Activated CD4-positive, alpha-beta T cell treated with anti-CD3 and anti-CD28 coated beads for 4 hours (primary cell): ENCODE data around the gene SARDH.
A peak's percentile ranks its signal among the peaks of the same experiment; 100 is the strongest.

ENCODE experiments used
- DNase-seq, 2 donors: peaks; one replicate each; pipeline ENCODE4 v3.0.0-alpha.2; 2020

Gene SARDH

GRCh38 chr9:133712221-133713100 is 25.7 kb downstream of the SARDH start:
- DNase-seq, result no peak

DNA sequence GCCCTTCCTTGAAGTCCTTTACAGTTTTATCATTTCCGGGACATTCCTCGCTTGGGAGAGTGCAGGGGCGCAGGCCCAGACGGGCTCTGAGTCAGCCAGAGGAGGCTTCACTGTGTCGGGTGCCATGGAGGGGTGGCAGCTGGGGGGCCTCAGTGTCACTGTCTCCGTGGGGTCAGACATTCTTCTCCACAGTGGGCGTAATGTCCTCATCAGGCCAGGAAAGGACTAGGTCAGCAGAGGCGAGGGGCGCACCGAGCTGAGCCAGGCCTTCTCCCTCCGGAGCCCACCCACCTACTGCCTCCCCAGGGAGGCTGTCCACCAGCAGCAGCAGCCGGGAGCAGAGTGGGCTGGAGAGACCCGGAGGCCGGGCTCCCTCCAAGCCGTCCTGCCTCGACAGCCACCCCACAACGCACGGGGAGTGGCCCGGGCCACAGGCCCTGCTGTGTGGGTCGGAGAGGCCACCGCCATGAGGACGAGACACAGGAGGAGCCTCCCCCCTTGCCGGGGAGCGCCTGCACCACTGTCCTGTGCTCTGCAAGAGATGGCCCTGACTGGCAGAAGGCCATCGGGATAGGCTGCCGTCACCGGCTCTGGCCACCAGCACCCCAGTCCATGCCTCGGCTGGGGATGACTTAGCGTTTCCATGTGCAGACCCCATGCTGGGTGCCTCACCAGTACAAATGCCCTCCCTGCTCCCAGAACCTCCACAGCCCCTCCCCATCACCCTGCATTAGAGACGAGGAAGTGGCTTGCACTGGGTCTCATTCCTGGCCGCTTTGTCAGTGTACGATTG is 26.5 kb downstream of the SARDH start:
- no peak for DNase-seq

GRCh38 chr9:133710661-133711427 is 27.3 kb downstream of the SARDH start:
- no peak for DNase-seq

DNA sequence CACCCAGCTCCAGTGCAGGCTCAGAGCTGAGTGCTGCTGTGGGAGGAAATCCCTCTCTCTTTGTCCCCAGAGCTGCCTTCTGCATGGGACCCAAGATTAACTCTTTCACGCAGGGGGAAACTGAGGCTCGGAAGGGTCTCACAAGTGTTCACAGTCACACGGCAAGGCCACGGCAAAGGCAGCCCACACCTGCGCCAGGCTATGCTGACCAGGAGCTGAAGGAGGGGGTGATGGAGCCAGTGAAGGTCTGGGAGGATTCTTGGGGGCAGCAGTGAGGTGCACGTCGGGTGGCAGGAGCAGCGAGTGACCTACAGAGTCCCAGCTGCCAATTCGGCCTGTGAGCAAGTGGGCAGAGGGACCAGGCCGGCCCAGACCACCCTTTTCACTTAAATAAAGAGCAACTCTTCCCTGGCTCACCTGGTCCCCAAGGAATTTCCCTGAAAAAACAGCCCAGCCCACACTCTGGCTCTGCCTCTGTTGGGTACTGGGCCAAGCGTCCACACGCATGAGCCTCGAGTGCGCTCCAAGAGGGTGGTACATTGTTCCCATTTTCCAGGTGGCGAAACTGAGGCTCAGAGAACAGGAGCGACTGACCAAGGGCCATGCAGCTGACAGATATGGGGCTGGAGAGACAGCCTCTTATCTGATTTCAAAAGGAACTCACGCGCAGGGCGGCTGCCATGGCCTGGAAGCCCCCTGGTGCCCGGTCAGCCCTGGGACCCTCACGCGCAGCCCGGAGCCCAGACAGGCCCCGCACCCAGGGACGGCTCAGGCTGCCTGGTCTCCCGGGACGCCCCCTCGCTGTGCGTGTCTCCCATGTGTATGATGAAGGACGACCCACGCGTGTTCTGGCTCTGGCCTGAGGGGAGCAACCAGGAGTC is 28.2 kb downstream of the SARDH start:
- DNase-seq, result no peak

DNA sequence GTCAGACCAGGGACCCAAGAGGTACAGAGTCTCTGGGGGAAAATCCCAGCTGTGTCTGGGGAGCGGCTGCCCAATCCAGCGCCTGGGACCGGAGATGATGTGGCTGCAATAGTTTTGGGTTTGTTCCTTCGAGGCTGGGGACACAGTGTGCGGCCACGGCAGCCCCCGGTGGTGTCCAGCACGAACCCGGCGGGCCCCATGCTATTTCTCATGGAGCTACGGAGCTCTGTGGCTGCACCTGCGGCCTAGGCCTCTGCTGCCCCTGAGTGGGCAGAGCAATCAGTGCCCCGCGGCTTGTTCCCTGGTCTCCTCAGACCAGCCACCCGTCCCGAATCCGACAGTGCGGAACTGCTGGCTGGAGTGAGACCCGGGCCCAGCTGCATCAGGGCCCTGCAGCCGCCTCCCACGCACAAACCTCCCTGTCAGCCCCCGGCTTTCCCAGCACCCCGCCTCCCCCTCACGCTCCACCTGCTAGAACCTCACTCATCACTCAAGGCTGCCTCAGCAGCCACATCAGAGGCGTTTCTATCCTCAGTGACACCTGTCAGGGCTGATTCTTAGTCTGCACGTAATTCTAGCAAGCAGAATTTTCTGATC is 29.0 kb downstream of the SARDH start:
- DNase-seq, result peak; percentile 77 to 80

DNA sequence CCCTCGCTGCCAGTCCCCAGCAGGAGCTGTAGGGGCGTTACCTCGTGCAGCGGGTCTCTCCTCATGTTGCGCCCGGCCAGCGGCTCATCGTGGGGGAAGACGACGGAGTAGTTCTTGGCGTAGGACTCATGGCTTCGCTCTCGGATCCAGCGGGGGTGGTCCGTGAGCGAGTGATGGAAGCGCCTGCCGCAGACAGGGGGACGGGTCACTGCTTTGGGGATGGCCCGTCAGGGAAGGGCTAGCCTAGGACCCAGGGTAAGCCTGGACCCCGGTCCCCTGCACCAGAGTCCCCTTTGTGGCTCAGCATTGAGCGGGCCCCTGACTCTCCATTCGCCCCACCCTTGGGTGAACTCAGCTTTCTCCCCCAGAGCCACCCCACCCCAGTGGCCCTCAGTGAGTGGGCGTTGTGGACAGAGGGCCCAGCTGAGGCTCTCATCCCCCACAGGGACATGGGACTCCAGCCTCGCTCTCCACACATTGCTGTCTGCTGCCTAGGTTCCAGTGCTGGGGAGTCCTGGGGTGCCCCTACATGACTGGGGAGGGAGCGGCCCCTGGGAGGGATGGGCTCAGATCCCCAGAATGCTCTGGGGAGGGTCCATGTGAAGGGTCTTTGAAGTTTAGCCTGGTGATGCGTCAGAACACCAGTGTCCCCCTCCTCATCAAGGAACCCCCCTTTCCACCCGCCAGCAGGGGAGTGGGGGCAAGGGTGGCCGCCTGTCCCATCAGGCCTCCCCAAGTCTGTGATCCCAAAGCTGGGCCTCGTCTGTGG is 29.7 kb downstream of the SARDH start:
- no peak for DNase-seq

DNA sequence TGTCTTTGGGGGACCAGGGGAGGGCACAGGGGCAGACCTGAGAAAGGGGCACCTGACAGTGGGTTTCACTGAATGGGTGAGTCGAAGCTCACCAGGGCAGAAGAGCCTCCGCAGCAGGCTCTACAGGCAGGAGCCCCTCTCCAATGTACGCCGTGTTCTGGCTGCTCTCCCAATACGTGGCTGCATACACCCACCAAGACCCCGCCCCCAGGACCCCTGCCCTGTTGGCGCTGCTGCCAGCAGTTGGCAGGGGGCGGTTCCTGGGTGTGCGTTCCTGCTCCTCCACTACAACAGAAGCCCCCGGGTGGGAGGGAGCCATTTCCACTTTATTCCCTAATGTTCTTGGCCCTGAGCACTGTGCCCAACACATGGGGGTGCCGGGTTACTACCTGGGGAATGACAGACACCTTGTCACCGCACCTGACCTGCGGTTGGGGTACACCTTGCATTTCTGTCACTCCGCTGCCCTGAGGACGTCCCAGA is 30.3 kb downstream of the SARDH start:
- no peak for DNase-seq

DNA sequence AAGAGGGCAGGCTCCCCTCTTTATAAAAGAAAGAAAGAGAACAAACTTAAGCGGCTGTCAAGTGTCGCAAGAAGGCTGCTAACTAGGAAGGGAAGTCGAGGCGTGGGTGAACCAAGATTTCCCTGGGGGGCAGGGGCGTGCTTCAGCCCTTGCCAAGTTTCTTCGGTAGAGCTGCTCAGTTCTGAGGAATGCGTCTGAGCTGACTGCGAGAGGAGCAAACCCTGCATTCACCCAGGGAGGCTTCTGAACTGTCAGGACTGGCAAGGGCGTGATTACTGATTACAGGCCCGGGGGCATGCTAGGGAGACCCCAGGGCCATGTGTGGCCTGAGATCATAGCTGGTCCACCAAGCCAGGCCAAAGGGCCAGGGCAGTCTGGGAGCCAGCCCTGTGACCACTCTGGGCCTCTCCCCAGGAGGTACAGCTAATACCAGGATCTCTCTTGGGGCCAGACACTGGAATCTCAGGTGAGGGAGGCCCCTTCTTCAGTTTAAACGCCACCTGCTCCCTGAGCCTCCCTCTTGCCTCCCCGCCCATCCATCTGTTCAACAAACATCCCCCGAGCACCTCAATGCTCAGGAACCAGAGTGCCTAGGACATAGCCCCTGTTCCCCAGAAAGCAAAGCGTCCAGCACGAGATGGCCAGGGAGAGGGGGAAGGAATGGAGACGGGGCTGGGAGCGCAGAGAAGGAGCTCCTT is 30.9 kb downstream of the SARDH start:
- DNase-seq, result no peak

DNA sequence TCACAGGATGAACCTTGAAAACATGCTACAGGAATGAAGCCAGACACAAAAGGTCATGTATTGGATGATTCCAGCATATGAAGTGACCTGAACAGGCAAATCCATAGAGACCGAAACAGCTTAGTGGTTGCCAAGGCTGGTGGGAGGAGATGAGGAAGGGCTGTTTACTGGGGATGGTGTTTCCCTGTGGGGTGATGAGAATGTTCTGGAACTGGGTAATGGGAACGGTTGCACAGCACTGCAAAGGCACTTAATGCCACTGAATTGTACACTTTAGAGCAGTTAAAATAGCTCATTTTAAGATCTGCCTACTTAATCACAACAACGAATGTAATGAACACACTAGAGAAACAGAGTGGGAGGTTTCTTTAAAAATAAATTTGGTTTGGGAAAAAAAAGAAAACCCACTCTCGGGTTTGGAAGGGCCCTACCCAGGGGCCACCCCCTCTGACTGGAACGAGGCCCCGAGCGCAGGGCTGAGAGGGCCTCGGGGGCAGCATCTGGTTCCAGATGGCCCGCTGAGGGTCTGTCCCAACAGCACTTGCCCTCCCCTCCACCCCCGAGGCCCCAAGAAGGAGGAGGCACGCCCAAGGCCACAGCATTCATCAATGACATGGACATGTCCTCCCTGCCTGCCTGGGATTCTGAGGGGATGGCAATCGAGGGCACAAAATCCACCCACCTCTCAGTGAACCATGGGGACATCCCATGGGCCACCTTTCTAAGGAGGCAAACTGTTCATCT is 31.7 kb downstream of the SARDH start:
- DNase-seq, result no peak

GRCh38 chr9:133705576-133705975 is 32.6 kb downstream of the SARDH start:
- no peak for DNase-seq

DNA sequence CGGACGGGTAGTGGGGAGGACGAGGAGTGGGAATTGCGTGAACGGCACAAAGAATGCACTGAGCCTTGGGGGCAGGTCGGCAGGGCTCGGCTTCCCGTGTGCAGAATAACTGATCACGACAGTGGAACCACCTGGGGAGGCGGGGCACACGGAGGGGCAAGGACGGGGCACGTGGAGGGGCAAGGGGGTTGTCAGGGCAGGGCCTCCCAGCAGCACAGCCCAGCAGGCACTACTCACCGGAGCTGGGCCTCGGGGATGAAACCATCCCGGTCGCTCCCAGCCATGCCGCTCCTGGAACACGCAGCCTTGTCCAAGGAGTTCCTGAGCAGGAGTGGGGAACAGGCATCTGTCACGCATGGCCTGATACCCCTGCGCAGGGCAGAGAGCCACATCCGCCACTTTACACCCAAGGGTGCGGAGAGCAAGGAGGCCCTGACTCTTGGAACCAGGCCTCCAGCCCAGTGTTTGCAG is 33.4 kb downstream of the SARDH start:
- DNase-seq, result no peak

DNA sequence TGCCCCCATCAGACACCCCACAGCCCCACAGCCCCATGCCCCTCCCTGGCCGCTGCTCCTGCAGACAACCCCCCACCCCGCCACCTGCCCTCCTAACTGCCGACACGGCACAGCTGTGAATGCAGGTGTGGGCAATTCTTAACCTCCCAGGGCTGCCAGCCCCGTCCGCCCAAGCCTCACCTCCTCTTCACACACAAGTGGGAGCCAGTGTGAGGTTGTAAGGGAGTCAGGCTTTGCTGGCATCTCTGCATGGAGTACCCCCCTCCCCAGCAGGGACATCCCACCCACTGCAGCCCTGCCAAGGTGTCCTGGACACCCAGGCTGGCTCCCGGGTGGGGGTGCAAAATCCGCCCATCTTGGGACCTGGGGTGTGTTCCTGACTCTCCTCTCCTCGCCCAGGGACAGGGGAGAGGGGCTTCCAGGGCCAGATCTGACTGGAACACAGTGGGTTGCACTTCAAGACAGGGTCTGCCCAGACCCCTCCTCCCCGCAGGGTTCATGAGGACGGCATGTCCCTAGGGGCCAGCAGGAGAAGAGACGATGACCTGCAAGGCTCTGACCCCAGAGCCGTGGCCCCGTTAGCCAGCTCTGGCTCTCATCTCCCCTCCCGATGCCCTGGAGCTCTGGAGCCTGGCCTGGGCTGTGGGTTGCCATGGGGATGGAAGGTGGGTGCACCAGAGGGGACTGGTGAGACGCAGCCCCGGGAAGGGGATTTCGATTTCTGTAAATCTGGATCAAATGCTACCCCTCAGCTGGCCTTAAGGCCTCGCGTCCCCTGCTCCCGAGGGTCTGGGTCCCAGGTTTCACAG is 34.4 kb downstream of the SARDH start:
- no peak for DNase-seq

- peak in 1 of 2 donors; percentile 35 for DNase-seq
Measured at GRCh38 chr9:133702798-133703590, 35.2 kb downstream of the SARDH start.

DNA sequence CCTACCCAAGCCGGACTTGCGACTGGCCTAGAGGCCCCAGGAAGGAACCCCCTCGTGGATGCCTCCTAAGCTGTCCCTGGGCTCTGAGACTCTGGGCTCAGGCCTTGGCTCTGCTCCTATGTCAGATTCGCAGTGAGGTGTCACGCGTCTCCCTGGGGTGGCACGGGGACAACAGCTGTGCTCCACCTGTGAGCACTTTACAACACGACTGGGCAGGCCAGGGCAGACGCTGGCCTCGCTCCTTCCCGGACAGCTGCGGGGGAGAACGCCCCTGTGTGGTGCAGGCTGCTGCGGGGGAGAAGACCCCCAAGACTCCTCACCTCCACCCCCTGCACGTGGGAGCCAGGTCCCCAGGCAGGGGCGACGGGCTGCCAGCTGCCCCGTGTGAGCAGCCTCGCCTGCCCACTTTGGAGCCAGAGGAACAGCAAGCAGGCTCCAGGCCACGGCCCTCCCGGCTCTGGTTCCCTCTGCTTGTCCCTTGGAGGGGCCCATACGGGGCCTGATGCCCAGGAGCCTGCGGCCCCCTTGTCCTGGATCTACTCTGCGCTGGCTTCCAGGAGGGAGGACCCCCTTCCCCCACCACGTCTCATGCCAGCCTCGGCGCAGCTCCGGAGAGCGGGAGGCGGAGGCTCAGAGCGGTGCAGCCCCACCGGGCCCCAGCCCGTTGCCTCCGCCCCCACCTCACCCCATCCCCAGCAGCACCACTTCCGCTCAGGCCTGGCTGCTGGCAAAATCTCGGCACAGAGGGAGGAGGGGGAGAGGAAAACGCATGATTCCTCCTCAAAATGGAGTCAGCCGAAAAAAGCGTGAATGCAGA is 36.0 kb downstream of the SARDH start:
- DNase-seq, result peak; percentile 66 to 73

- peak; percentile 57 to 70 for DNase-seq
Measured at GRCh38 chr9:133701321-133701980, 36.7 kb downstream of the SARDH start.

GRCh38 chr9:133700819-133701320 is 37.3 kb downstream of the SARDH start:
- DNase-seq, result no peak
